Gastroesophageal sphincter (tissue), 3 donors: ENCODE measurements around the gene ADCYAP1.

Experiments used
- CTCF ChIP-seq, 4 experiments: fragments of 200-600 bp in 2 of 4; fragments of 450-650 bp in 2 of 4; sonication (generic) in 1 of 4; IDR thresholded peaks; one replicate each; pipeline ENCODE4 v1.5.1; 2017 to 2019; ENCODE audit warnings: antibody characterized with exemption in 4 of 4, mild to moderate bottlenecking in 2 of 4, moderate library complexity in 2 of 4
- EP300 ChIP-seq: sonication (generic); formaldehyde crosslinking; IDR thresholded peaks from one replicate; pipeline ENCODE4 v1.6.1; 2017; ENCODE audit warnings: antibody characterized with exemption, mild to moderate bottlenecking
- POLR2A ChIP-seq, 2 donors: fragments of 450-650 bp; IDR thresholded peaks; one replicate each; pipeline ENCODE4 v1.6.1; 2017; ENCODE audit warnings: antibody characterized with exemption in 2 of 2, mild to moderate bottlenecking in 2 of 2, moderate library complexity in 1 of 2
- POLR2AphosphoS5 ChIP-seq: sonication (generic); formaldehyde crosslinking; IDR thresholded peaks from one replicate; pipeline ENCODE4 v1.6.1; 2017; ENCODE audit warnings: antibody characterized with exemption

- TF ChIP-seq CTCF (IDR thresholded peaks at IDR 0.05) (no peak), POLR2A (IDR thresholded peaks at IDR 0.05) (no peak), EP300 (no peak), POLR2AphosphoS5 (no peak)
Measured at GRCh38 chr18:875912-876311, 28.8 kb upstream of the ADCYAP1 start.
